Activated CD8-positive, alpha-beta memory T cell treated with anti-CD3 and anti-CD28 coated beads, Interleukin-2, amount 50 U/mL, for 1 hour (primary cell): ENCODE data around the gene DPP10.

ENCODE experiments used
- DNase-seq: peaks from one replicate; pipeline ENCODE4 v3.0.0-alpha.2; 2020; ENCODE audit errors: extremely low read depth

Gene DPP10

DNA sequence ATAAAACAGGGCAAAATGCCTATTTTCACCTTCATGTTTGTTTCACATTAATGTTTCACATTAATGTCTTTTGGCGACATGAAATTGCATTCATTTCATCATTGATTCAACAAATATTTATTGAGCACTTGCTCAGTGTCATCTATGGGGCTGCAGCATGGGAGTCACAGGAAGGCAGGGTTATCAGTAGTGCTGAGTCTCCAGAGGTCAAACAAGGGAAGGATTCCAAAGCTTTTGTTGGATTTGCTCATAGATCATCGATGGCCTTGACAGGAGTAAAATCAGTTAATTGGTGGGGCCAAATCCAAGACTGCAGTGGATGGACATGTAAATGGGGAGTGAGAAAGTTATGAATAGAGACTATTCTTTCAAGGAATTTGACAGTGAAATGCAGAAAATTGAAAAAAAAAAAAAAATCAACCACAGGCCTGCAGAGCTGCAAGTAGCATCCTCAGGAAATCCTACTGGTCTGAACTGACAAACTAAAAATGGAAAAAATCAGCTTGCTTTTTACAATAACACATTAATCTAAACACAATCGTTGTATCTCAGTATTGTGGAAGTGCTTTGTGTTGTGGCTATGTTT lies 1290.8 kb downstream of the DPP10 start:
- DNase-seq = no peak

- no peak for DNase-seq
Observed at GRCh38 chr2:115738111-115738510, 1295.7 kb downstream of the DPP10 start.

DNA sequence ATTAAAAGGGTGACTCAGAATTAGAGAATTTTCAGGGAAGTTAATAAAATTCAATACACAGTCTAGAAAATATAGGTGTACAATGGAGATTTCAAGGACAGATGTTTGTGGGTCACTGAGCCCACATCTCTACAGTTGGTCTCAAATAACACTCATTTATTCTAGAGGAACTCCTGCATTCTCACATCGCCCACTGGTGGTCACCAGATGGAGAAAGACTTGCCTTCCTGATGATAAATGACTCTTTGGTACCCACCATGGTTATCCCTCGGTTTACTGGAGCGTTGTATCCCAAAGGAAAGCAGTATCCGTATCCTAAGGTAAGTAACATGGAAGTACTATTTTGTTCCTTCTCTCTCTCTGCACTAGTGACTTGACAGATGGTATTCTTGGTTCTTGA lies 1297.1 kb downstream of the DPP10 start:
- DNase-seq = no peak

DNA sequence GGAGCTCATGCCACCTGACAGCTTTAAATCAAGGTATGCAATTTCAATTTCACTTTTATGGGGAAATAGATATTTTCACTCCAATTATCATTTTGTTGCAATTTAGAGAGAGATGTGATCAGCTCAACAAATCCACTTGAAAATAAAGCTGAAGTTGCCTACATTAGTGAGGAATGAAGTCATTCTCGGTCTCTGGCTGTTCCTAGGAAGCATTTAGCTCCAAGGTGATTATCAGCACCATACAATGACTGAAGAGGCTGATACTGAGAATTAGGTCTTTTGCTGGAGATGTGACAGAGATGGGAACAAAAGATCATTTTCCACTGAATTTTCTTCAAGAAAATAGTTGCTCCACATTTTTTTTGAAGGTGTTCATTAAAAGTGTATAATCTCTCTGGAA lies 1303.7 kb downstream of the DPP10 start:
- no peak for DNase-seq

- no peak for DNase-seq
Observed at GRCh38 chr2:115757286-115757685, 1314.8 kb downstream of the DPP10 start.

GRCh38 chr2:115763601-115764000 lies 1321.2 kb downstream of the DPP10 start:
- no peak for DNase-seq

DNA sequence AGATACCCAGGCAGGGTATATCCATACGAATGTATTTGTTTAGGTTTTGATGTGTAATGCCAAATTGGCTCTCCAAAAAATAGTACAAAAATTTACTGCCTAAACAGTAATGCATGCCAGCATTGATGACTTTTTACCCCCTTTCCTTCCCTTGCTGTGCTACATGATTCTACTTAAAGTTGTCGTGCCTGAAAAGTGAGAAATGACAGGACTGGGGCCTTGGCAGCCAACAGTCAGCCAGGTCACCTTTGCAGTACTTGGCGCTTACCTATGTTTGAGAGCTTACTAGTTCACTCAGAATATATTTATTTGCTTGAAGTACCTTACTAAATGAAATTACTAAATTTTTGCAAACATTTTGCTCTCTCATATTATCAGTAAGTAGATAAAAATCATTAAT lies 1329.1 kb downstream of the DPP10 start:
- no peak for DNase-seq

DNA sequence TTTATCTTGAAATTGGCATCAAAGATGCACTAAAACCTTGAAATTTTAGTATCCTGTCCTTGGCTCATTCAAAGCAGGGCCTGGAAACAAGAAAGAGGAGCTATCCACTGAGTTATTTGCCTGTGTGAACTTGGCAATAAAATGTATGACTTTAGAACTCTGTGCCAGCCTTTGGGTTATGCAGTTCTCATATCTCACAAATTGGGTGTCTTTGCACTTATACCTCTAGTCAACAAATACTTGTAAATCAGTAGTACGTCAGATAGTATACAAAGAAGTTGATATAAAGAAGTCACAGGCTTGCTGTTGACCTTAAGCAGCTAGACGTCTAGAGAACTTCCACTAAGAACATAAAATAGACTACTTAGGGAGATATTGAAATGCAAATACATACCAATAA lies 1331.9 kb downstream of the DPP10 start:
- DNase-seq = no peak

DNA sequence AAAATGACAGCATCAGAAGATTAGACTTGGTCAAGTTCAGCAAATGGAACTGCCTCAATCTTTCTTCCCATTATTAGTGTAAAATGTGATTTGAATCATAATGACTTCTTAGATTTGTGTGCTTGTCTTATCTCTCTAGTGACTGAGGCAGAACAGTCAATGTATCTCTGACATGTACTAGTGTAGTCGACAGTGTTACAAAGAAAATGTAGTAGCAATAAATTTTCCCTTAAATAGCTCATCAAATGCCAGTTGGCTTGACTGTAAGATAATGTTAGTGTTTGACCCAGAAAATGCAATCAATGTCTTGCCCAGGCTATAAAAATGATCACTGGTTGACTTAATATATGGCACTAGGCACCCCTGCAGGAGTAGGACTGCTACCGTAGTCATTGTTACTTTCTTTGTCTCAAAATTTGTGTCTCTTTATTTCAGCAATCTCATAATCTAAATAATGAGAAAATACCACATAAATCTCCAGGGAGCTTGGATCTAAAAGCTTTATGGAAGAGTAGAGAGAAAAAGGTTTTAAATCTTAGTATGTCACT lies 1336.7 kb downstream of the DPP10 start:
- DNase-seq = no peak

DNA sequence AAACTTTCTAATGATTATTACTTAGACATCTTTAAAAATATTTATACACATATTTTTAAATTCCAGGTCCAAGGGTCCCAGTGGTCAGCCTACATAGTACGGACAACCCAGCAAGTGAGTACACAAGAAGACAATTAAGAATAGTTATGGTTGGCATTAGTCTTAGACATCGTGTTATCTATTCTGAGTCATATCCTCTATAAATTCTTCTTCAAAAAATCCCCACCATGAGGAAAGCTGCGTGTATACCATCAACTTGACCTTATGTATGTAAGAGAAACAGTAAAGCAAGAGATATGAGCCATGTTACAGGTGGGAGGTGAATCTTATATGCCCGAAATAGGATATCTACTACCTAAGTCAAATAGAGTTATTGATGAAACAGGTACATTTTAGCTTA lies 1339.8 kb downstream of the DPP10 start:
- no peak for DNase-seq

GRCh38 chr2:115796078-115796477 lies 1353.6 kb downstream of the DPP10 start:
- DNase-seq = no peak

DNA sequence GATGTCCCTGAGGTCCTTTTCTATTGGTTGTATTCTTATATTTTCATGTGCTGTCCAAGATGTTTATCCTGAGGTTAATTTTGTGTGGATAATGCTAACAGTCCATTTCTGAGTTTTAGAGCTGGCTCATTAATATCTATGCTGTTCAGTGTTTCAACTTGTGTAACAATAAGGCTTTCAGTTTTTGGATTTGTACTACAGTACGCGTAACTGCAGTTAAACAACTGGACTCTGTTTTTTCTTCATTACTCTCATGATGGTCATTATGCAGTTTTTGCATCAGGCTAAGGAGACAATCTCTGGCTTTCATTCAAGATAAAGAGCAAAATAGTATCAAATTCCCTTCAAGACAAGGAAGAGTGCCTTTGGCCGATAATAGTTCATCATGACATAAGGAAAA lies 1364.8 kb downstream of the DPP10 start:
- DNase-seq = no peak

- no peak for DNase-seq
Observed at GRCh38 chr2:115825912-115826311, 1383.5 kb downstream of the DPP10 start.

DNA sequence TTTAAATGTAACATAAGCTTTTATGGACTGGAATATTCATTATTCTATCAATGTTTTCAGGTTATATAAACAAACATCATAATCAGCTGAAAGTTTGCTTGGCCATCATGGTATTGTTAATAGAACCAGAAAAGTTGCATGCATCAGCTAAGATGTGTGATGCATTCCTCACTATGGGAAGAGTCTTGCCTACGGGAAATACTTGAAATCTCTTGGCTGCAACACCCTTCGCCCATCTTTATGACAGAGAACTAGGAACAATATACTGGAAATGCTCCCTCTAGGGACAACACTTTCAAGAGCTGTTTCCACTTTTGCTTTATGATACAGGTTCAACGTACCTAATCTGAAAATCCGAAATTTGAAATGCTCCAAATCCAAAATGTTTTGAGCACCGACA lies 1390.8 kb downstream of the DPP10 start:
- DNase-seq = no peak

- DNase-seq = no peak
Observed at GRCh38 chr2:115838539-115838938, 1396.1 kb downstream of the DPP10 start.

DNA sequence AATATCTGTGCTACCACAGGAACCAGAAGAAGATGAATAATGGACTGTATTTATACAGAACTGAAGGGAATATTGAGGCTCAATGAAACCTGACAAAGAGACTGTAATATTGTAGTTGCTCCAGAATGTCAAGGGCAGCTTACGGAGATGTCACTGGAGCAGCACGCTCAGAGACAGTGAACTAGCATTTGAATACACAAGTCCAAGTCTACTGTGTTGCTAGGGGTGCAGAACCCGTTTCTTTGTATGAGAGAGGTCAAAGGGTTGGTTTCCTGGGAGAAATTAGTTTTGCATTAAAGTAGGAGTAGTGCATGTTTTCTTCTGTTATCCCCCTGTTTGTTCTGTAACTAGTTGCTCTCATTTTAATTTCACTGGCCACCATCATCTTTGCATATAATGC lies 1399.9 kb downstream of the DPP10 start:
- DNase-seq = no peak

- DNase-seq = no peak
Observed at GRCh38 chr2:115848192-115848591, 1405.8 kb downstream of the DPP10 start.

- DNase-seq = no peak
Observed at GRCh38 chr2:115867024-115867423, 1424.6 kb downstream of the DPP10 start.

DNA sequence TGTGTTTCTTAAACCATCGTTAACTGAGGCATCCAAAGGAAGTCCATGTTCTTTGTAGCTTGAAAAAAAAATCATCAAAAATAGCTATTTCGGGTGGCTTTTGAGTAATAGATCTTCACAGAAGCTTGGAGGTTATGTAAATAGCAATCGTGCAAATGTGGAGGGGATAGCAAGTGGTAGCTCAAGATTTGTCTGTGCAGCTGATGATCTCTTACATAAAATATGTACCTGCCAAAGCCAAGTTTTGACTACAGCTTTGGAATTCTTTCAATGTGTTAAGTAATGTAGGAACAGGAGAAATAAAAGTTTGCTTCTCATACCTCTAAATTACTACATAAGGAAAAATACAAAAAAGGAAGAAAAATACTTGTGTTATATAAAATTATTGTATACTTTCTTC lies 1432.0 kb downstream of the DPP10 start:
- DNase-seq = no peak

- no peak for DNase-seq
Observed at GRCh38 chr2:115880558-115880957, 1438.1 kb downstream of the DPP10 start.

DNA sequence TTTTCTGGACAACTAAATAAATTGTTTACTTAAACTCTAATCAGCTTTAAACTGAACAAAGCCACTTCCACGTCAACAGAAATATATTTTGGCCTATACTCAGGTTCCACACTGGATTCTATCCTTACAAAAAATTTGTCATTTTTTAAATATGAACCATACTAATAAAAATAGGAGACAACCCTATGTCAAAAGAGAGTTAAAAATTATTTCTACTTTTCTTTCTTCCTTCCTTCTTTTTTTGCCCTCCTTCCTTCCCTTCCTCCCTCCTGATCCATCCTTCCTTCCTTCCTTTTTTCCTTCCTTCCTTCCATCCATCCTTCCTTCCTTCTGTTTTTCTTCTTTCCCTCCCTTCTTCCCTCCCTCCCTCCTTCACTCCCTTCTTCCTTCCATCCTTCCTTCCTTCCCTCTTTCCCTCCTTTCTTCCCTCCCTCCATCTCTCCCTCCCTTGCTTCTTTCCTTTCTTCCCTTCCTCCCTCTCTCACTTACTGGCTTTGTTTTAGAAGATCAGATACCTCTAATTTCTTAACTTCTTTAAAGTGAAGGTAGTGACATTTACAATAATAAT lies 1444.9 kb downstream of the DPP10 start:
- DNase-seq = no peak
